D721Med (cell line): Measurements from ENCODE around the gene NUP160.
"Not testable (repeated sequence)": the region's sequence is repeated elsewhere in the genome, so short reads cannot be mapped to it uniquely, and the experiment has no call there.

ENCODE experiments used
- DNase-seq: peaks from one replicate; pipeline ENCODE4 v3.0.0; 2011; ENCODE audit warnings: low spot score; ENCODE audit not compliant: insufficient read length
- FAIRE-seq: peaks from 2 replicates; lab custom pipeline; 2011; peaks lifted over from hg19 to GRCh38; lab: Jason Lieb, UNC
- TF ChIP-seq, protein P1 (sequence below): IDR thresholded peaks from 2 replicates; pipeline ENCODE4 v1.5.1; 2012; ENCODE audit warnings: mild to moderate bottlenecking, control low read depth; ENCODE audit not compliant: insufficient read depth; ENCODE audit errors: missing control alignments

Gene NUP160

GRCh38 chr11:47800759-47801158 is 47.4 kb downstream of the NUP160 start:
- FAIRE-seq (no peak), DNase-seq (no peak)
- TF ChIP-seq, protein P1, sequence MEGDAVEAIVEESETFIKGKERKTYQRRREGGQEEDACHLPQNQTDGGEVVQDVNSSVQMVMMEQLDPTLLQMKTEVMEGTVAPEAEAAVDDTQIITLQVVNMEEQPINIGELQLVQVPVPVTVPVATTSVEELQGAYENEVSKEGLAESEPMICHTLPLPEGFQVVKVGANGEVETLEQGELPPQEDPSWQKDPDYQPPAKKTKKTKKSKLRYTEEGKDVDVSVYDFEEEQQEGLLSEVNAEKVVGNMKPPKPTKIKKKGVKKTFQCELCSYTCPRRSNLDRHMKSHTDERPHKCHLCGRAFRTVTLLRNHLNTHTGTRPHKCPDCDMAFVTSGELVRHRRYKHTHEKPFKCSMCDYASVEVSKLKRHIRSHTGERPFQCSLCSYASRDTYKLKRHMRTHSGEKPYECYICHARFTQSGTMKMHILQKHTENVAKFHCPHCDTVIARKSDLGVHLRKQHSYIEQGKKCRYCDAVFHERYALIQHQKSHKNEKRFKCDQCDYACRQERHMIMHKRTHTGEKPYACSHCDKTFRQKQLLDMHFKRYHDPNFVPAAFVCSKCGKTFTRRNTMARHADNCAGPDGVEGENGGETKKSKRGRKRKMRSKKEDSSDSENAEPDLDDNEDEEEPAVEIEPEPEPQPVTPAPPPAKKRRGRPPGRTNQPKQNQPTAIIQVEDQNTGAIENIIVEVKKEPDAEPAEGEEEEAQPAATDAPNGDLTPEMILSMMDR, result no peak

DNA sequence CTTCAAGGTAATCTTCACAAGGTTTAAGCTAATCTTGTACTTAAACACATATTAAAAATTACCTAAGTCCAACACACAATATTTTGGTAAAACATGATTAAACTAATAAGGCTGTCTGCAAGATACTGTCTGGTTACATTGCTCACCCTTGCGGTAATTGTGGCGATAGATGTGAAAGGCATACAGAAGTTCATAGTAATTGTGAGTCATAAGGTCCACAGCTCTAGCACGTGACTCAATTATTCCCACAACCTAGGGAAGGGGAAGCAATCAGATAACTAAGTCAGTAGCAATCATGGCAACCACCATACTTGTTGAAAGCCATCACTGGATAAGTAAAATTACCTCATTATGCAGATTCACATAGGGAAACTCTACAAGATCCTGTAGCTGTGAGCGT is 50.5 kb downstream of the NUP160 start:
- DNase-seq, result no peak
- TF ChIP-seq, protein P1, result no peak
- no peak for FAIRE-seq

DNA sequence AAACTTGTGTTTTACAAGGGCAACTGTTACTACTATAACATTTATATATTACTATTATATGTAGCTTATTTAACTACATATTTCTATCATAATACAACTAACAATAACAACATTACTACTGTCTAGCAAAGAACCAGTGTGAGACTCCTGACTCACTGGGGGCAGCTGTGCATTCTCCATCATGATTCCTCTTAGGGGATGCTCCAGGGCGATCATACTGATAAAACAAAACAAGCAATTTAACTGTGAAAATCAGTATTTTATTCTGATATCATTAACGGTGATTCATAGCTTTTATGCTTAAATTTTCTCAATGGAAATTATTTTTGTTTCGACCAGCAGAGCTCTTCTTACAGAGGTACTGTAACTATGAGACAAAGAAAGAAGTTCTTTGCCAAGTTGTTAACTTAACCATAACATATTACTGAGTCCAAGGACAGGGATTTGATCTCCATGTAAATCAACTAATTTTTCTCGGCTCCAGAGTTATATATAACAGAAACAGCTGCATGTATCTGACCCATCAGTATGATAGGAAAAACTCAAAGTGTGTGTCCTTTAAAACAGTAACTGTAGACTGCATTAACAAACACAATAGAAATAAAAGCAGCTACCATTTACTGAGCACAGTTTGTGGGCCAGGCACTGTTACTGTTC is 56.2 kb downstream of the NUP160 start:
- FAIRE-seq (no peak), DNase-seq (no peak)
- TF ChIP-seq, protein P1, result no peak

- not testable (repeated sequence) for FAIRE-seq, DNase-seq
These were observed 58.1 kb downstream of the NUP160 start for GRCh38 chr11:47790017-47790416.

DNA sequence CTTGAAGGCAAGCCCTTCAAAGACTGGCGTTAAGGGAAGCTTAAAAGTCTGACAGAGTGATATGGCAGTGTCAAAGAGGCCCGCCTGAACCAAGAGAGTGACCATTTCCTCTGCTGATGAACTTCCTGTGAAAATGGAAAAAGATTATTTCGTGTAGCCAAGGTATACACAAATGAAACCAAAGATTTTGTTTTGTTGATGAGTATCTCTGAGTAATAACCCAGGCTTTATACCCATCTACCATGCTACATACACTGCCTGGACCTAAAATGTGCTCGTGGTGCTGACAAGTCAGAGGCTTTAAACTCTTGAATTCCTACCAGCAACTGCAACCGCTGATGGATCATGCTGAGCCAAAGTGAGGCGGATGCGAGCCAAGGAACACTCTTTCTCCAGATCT is 60.0 kb downstream of the NUP160 start:
- DNase-seq (no peak), FAIRE-seq (no peak)
- TF ChIP-seq, protein P1, result no peak

GRCh38 chr11:47786373-47786772 is 61.8 kb downstream of the NUP160 start:
- FAIRE-seq (no peak), DNase-seq (no peak)
- TF ChIP-seq, protein P1, result no peak

DNA sequence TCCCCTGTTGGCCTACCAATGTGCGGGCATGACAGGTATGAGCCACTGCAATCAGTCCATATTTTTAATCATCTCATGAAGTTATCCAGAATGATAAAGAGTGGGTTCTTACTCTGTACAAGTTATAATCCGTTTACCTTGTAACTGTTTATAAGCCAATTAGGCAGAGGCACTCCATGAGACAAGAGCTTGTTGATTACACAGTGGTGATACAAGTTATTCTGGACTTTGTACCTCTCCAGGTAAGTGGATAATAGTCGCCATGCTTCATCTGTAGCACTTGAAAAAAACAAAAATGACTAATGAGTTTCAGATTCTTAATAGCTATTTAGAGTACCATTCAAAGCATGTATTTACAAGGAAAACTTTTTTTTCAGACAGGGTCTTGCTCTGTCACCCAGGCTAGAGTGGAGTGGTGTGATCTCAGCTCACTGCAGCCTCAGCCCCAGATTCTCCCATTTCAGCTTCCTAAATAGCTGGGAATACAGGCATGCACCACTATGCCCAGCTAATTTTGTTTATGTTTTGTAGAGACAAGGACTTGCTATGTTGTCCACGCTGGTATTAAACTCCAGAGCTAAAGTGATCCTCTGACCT is 63.3 kb downstream of the NUP160 start:
- DNase-seq (no peak), FAIRE-seq (no peak)
- TF ChIP-seq, protein P1, result no peak
